ENCODE data around the gene ZNF366.

ZNF366 gene

GRCh38 chr5:72465601-72466563 is 41.3 kb downstream of the ZNF366 start:
- DNase-seq (ENCODE audit: extremely low spot score): no peak
- CTCF ChIA-PET: interaction anchor here (0.6 kb wide), 1 partner anchor 311 kb away, joined by 3 read pairs; no protein-coding TSS in a partner anchor
- POLR2A ChIA-PET: no interaction called here
- no peak for TF ChIP-seq ELF4 (IDR thresholded peaks at IDR 0.05)
- TF ChIP-seq NFRKB (IDR thresholded peaks at IDR 0.05): no peak
- no peak for TF ChIP-seq FOXK2 (IDR thresholded peaks at IDR 0.05)
- no peak for TF ChIP-seq CTBP1 (IDR thresholded peaks at IDR 0.05; ENCODE audit: borderline replicate concordance)
- no peak for TF ChIP-seq ZNF384 (IDR thresholded peaks at IDR 0.05)
- no peak for TF ChIP-seq LEF1 (IDR thresholded peaks at IDR 0.05; ENCODE audit: borderline replicate concordance)
- no peak for TF ChIP-seq TARDBP (IDR thresholded peaks at IDR 0.05)
- no peak for TF ChIP-seq SP1 (IDR thresholded peaks at IDR 0.05)
- TF ChIP-seq, protein P1, sequence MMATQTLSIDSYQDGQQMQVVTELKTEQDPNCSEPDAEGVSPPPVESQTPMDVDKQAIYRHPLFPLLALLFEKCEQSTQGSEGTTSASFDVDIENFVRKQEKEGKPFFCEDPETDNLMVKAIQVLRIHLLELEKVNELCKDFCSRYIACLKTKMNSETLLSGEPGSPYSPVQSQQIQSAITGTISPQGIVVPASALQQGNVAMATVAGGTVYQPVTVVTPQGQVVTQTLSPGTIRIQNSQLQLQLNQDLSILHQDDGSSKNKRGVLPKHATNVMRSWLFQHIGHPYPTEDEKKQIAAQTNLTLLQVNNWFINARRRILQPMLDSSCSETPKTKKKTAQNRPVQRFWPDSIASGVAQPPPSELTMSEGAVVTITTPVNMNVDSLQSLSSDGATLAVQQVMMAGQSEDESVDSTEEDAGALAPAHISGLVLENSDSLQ (IDR thresholded peaks at IDR 0.05): no peak
- TF ChIP-seq FOXA1 (IDR thresholded peaks at IDR 0.05): no peak
- TF ChIP-seq HDGF (IDR thresholded peaks at IDR 0.05; ENCODE audit: borderline replicate concordance): no peak
- no peak for TF ChIP-seq SUZ12 (IDR thresholded peaks at IDR 0.05)
- no peak for TF ChIP-seq L3MBTL2 (conservative IDR thresholded peaks at IDR 0.05)
- no peak for TF ChIP-seq FOXM1 (IDR thresholded peaks at IDR 0.05; ENCODE audit: borderline replicate concordance)
- TF ChIP-seq BHLHE40 (IDR thresholded peaks at IDR 0.05; ENCODE audit: borderline replicate concordance): no peak
- no peak for TF ChIP-seq ARNT (IDR thresholded peaks at IDR 0.05)

GRCh38 chr5:72465066-72465465 is 42.1 kb downstream of the ZNF366 start:
- TF ChIP-seq NFRKB (IDR thresholded peaks at IDR 0.05) (no peak), BHLHE40 (IDR thresholded peaks at IDR 0.05; ENCODE audit: borderline replicate concordance) (no peak)
- TF ChIP-seq, protein P1 (IDR thresholded peaks at IDR 0.05): no peak
- no peak for DNase-seq (ENCODE audit: extremely low spot score)
- CTCF ChIA-PET: interaction anchor here (0.6 kb wide), 1 partner anchor 312 kb away, joined by 3 read pairs; no protein-coding TSS in a partner anchor
- POLR2A ChIA-PET: no interaction called here

GRCh38 chr5:72464071-72464470 is 43.1 kb downstream of the ZNF366 start:
- no peak for DNase-seq (ENCODE audit: extremely low spot score)
- TF ChIP-seq SP1 (IDR thresholded peaks at IDR 0.05): no peak
- TF ChIP-seq FOXA1 (IDR thresholded peaks at IDR 0.05): no peak
- no peak for TF ChIP-seq NFRKB (IDR thresholded peaks at IDR 0.05)
- TF ChIP-seq, protein P1 (IDR thresholded peaks at IDR 0.05): no peak
- TF ChIP-seq HDGF (IDR thresholded peaks at IDR 0.05; ENCODE audit: borderline replicate concordance): no peak
- no peak for TF ChIP-seq FOXM1 (IDR thresholded peaks at IDR 0.05; ENCODE audit: borderline replicate concordance)
- TF ChIP-seq TARDBP (IDR thresholded peaks at IDR 0.05): no peak
- no peak for TF ChIP-seq L3MBTL2 (conservative IDR thresholded peaks at IDR 0.05)
- no peak for TF ChIP-seq FOXK2 (IDR thresholded peaks at IDR 0.05)
- no peak for TF ChIP-seq ZNF384 (IDR thresholded peaks at IDR 0.05)
- no peak for TF ChIP-seq SUZ12 (IDR thresholded peaks at IDR 0.05)
- TF ChIP-seq LEF1 (IDR thresholded peaks at IDR 0.05; ENCODE audit: borderline replicate concordance): no peak
- no peak for TF ChIP-seq ARNT (IDR thresholded peaks at IDR 0.05)
- TF ChIP-seq BHLHE40 (IDR thresholded peaks at IDR 0.05; ENCODE audit: borderline replicate concordance): no peak
- TF ChIP-seq CTBP1 (IDR thresholded peaks at IDR 0.05; ENCODE audit: borderline replicate concordance): no peak
- no peak for TF ChIP-seq ELF4 (IDR thresholded peaks at IDR 0.05)
- POLR2A ChIA-PET: no interaction called here
- CTCF ChIA-PET: no interaction called here

DNA sequence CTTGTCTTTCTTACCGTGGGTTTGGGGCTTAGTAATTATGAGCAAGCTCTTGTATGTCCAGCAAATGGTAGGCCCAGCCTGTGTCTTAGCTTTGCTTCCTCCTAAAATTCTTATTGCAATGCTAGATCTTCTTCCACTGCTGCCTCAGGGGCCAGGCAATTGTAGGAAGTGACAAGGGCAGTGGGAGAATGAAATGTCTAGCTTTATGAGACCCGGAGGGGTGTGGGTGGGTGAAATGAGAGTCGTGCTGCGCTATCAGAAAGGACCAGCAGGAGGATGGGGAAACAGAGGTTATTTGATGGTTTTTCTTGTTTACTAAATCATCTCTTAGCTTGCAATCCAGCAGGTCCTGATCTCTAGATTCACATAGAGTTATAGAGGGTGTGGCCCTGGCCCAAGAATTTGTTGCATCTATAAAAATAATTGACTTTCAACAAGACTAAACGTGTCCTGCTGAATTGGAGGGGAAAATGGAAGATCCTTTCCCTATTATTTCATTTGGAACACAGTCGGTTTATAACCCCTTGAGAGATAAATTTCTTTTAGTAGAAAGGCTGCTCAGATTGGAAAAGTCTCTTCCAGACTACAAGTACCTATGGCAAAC is 43.7 kb downstream of the ZNF366 start:
- peak; percentile 21 for DNase-seq (ENCODE audit: extremely low spot score)

GRCh38 chr5:72460413-72460812 is 46.8 kb downstream of the ZNF366 start:
- no peak for DNase-seq (ENCODE audit: extremely low spot score)
- ChIA-PET POLR2A (no interaction called here), CTCF (no interaction called here)
- TF ChIP-seq FOXA1 (IDR thresholded peaks at IDR 0.05) (no peak), ARNT (IDR thresholded peaks at IDR 0.05) (no peak), FOXM1 (IDR thresholded peaks at IDR 0.05; ENCODE audit: borderline replicate concordance) (no peak), NFRKB (IDR thresholded peaks at IDR 0.05) (no peak), SP1 (IDR thresholded peaks at IDR 0.05) (no peak), FOXK2 (IDR thresholded peaks at IDR 0.05) (no peak), LEF1 (IDR thresholded peaks at IDR 0.05; ENCODE audit: borderline replicate concordance) (no peak), SUZ12 (IDR thresholded peaks at IDR 0.05) (no peak)
- TF ChIP-seq, protein P1 (IDR thresholded peaks at IDR 0.05): no peak

More for the DNA sequence above, 43.7 kb downstream of the ZNF366 start:
- TF ChIP-seq L3MBTL2 (conservative IDR thresholded peaks at IDR 0.05): no peak
- TF ChIP-seq ELF4 (IDR thresholded peaks at IDR 0.05): no peak
- no peak for TF ChIP-seq CTBP1 (IDR thresholded peaks at IDR 0.05; ENCODE audit: borderline replicate concordance)
- TF ChIP-seq FOXA1 (IDR thresholded peaks at IDR 0.05): no peak
- no peak for TF ChIP-seq TARDBP (IDR thresholded peaks at IDR 0.05)
- no peak for TF ChIP-seq FOXK2 (IDR thresholded peaks at IDR 0.05)
- TF ChIP-seq, protein P1 (IDR thresholded peaks at IDR 0.05): no peak
- no peak for TF ChIP-seq NFRKB (IDR thresholded peaks at IDR 0.05)
- TF ChIP-seq FOXM1 (IDR thresholded peaks at IDR 0.05; ENCODE audit: borderline replicate concordance): no peak
- no peak for TF ChIP-seq BHLHE40 (IDR thresholded peaks at IDR 0.05; ENCODE audit: borderline replicate concordance)
- CTCF ChIA-PET: no interaction called here
- POLR2A ChIA-PET: no interaction called here

Measured in HEK293T (cell line).